Retina (tissue), 1 donor: ENCODE data around the gene CRACR2A.
A peak's percentile ranks its signal among the peaks of the same experiment; 100 is the strongest.

Experiments used
- DNase-seq: peaks from one replicate; pipeline ENCODE4 v3.0.0-alpha.2; 2016

CRACR2A gene

GRCh38 chr12:3752096-3752709 lies 706 bp downstream of the CRACR2A start:
- peak; percentile 44 for DNase-seq

GRCh38 chr12:3751151-3752095 lies 1.5 kb downstream of the CRACR2A start:
- DNase-seq, result no peak

DNA sequence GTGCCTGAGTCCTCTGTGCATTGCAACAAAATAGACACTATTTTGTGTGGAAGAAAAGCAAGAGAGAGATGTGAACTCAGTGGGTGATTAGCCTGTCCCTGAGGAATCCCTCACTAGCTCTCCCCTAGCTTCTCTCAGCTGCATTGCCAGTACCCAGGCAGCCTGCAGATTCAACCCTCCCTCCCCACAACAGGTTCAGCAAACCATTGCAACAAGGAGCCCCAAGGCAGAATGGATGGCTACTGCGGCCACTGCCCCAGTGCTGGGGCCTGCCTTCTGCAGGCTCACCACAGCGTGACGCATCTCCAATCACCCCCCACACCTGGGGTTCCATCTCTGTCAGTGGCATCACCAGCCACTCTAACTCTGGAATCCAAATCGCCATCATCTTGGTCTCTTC lies 2.3 kb downstream of the CRACR2A start:
- DNase-seq, result no peak

GRCh38 chr12:3748620-3749019 lies 4.3 kb downstream of the CRACR2A start:
- DNase-seq, result no peak

DNA sequence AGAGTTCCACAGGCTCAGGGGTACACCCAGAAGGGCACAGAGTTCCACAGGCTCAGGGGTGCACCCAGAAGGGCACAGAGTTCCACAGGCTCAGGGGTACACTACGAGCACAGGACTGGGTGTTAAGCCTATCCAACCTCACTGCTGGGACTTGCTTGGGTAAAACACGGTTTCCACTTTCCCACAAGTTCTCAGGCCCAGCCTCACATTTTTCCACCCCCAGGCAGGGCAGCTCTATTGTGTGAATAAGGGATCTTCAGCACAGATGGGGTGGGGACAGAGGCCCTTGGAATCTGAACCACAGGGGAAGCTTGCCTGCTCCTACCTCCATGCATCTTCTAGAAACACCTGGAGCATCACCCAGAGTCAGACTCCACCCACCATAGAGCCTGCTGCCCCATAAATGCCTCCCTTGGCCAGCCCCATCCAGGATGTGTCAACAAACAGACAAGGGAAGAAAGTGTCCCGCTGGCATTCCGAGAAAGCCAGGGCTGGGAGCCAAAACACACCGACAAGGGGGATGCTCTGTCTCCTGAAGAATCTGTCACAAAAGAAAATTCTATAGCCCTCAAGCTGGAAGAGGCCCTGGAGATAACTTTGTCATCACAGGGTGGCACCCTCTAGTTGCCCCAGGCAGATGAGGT lies 4.8 kb downstream of the CRACR2A start:
- no peak for DNase-seq

- no peak for DNase-seq
These were observed 5.4 kb downstream of the CRACR2A start for GRCh38 chr12:3747543-3747942.

- no peak for DNase-seq
These were observed 6.2 kb downstream of the CRACR2A start for GRCh38 chr12:3746758-3747157.

DNA sequence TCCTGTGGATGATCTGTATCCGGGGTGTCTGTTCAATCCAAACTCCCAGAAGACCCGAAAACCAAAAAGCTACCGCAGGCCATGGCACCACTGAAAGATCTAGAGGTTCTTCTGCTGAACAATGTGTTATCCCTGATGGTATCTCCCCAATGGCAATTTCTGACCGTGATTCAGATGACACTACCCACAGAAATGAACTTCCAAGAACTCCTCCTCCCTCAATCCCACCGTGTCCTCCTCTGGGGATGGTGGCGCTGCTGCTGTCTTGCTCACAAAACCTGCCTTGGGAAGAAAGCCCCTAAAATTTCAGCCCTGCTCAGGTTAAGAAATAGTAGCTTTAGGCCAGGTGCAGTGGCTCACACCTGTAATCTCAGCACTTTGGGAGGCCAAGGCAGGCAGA lies 7.8 kb downstream of the CRACR2A start:
- DNase-seq, result no peak

GRCh38 chr12:3744229-3744901 lies 8.5 kb downstream of the CRACR2A start:
- DNase-seq, result no peak

GRCh38 chr12:3743803-3744202 lies 9.1 kb downstream of the CRACR2A start:
- no peak for DNase-seq

GRCh38 chr12:3741882-3742672 lies 10.8 kb downstream of the CRACR2A start:
- DNase-seq, result no peak

- DNase-seq, result no peak
These were observed 12.3 kb downstream of the CRACR2A start for GRCh38 chr12:3740480-3741231.

GRCh38 chr12:3735432-3735831 lies 17.5 kb downstream of the CRACR2A start:
- no peak for DNase-seq

- no peak for DNase-seq
These were observed 20.0 kb downstream of the CRACR2A start for GRCh38 chr12:3732901-3733300.

GRCh38 chr12:3730111-3730510 lies 22.8 kb downstream of the CRACR2A start:
- DNase-seq, result no peak

DNA sequence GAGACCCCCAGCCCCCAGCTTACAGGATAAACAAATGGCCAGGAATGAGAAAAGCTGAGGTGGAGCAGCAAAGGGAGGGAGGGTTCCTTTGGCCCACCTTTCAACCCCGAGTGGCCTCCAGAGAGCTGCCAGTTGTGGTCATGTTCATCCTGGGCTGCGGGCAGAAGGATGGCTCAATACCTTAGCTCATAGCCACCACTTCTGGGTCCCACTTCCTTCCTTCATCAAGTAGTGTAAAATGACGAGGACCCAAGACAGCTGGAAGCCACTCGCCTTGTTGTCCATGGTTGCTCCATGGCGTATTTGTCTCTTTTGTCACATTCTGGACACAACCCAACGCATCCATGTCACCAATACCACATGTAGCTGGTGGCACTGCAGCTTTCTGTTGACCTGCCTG lies 24.2 kb downstream of the CRACR2A start:
- no peak for DNase-seq

- DNase-seq, result no peak
These were observed 24.9 kb downstream of the CRACR2A start for GRCh38 chr12:3727877-3728632.

GRCh38 chr12:3727354-3727753 lies 25.6 kb downstream of the CRACR2A start:
- no peak for DNase-seq

DNA sequence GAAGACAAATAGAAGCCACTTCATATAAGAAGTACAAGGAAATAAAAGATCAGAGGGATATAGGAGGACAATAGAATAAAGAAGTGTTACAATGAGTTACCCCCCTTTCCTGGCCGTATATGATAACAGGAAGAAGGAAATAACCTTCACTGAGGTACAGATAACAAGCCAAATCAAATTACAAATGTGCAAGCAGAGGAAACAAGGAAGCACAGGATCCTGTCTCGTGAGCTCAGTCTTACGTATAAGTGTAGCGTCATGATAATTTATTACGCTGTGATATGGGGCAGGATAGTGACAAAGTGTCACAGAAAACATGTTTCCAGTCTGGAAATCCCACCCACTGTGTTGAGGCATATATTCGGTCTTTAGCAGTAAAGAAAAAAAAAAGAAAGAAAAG lies 26.5 kb downstream of the CRACR2A start:
- DNase-seq, result no peak

- no peak for DNase-seq
These were observed 27.4 kb downstream of the CRACR2A start for GRCh38 chr12:3725388-3726115.
